SIG-M5 (cell line): ENCODE data around the gene UHRF2.
"Not testable (repeated sequence)": the region's sequence is repeated elsewhere in the genome, so short reads cannot be mapped to it uniquely, and the experiment has no call there.

Experiments
- DNase-seq: peaks from one replicate; lab custom pipeline; 2025; lab: John Stamatoyannopoulos, UW

Gene UHRF2

GRCh38 chr9:6428940-6429889 lies 16.2 kb downstream of the UHRF2 start:
- DNase-seq: no peak

- no peak for DNase-seq
These were observed 18.0 kb downstream of the UHRF2 start for GRCh38 chr9:6431038-6431437.

- no peak for DNase-seq
These were observed 20.4 kb downstream of the UHRF2 start for GRCh38 chr9:6433410-6433809.

- DNase-seq: no peak
These were observed 26.2 kb downstream of the UHRF2 start for GRCh38 chr9:6439051-6439703.

- DNase-seq: no peak
These were observed 27.4 kb downstream of the UHRF2 start for GRCh38 chr9:6440405-6440804.

GRCh38 chr9:6441269-6441668 lies 28.3 kb downstream of the UHRF2 start:
- no peak for DNase-seq

- DNase-seq: no peak
These were observed 30.7 kb downstream of the UHRF2 start for GRCh38 chr9:6443661-6444060.

- no peak for DNase-seq
These were observed 31.1 kb downstream of the UHRF2 start for GRCh38 chr9:6444128-6444527.

GRCh38 chr9:6449086-6449485 lies 36.1 kb downstream of the UHRF2 start:
- DNase-seq: no peak

- DNase-seq: no peak
These were observed 36.6 kb downstream of the UHRF2 start for GRCh38 chr9:6449645-6450044.

- no peak for DNase-seq
These were observed 37.8 kb downstream of the UHRF2 start for GRCh38 chr9:6450641-6451375.

GRCh38 chr9:6455292-6455691 lies 42.3 kb downstream of the UHRF2 start:
- not testable (repeated sequence) for DNase-seq

- not testable (repeated sequence) for DNase-seq
These were observed 45.7 kb downstream of the UHRF2 start for GRCh38 chr9:6458704-6459103.

- no peak for DNase-seq
These were observed 46.7 kb downstream of the UHRF2 start for GRCh38 chr9:6459718-6460117.

GRCh38 chr9:6460189-6460768 lies 47.3 kb downstream of the UHRF2 start:
- DNase-seq: no peak

- no peak for DNase-seq
These were observed 48.6 kb downstream of the UHRF2 start for GRCh38 chr9:6461619-6462018.

GRCh38 chr9:6467006-6467625 lies 54.1 kb downstream of the UHRF2 start:
- no peak for DNase-seq

GRCh38 chr9:6471231-6471850 lies 58.3 kb downstream of the UHRF2 start:
- no peak for DNase-seq

GRCh38 chr9:6473151-6473550 lies 60.2 kb downstream of the UHRF2 start:
- DNase-seq: no peak

GRCh38 chr9:6479959-6480358 lies 67.0 kb downstream of the UHRF2 start:
- no peak for DNase-seq

- no peak for DNase-seq
These were observed 71.2 kb downstream of the UHRF2 start for GRCh38 chr9:6484210-6484609.
